Lung (tissue), 12 donors: ENCODE results near the gene BTD. TPM values are rescaled to one million over a fixed set of nuclear protein-coding genes. Genes with fewer than 3 reads are reported as not detected.

ENCODE experiments used
- ATAC-seq: fragments of 200-7000 bp; cut with Tn5 transposase; one replicate; pipeline ENCODE4 v1.9.1; 2020; ENCODE audit warnings: moderate number of reproducible peaks; ENCODE audit not compliant: insufficient read depth, low FRiP score
- DNase-seq, 3 donors: peaks; one replicate each; pipeline ENCODE4 v3.0.0-alpha.2; 2013 to 2017
- H3K27ac ChIP-seq, 2 donors: one replicate each; pipeline ENCODE4 v1.5.1; 2013; ENCODE audit warnings: mild to moderate bottlenecking in 2 of 2, moderate library complexity in 2 of 2, control low read depth in 1 of 2, inconsistent platforms in 1 of 2, low read depth in 1 of 2, low read length in 1 of 2
- H3K27me3 ChIP-seq, 3 donors: one replicate each; pipeline ENCODE4 v1.5.1; 2013; ENCODE audit warnings: low read length in 2 of 3; ENCODE audit not compliant: control insufficient read depth in 3 of 3, insufficient read depth in 3 of 3
- H3K36me3 ChIP-seq, 4 donors: one replicate each; pipeline ENCODE4 v1.5.1; 2013; ENCODE audit warnings: low read length in 4 of 4, mild to moderate bottlenecking in 1 of 4, moderate library complexity in 1 of 4; ENCODE audit not compliant: control insufficient read depth in 4 of 4, insufficient read depth in 4 of 4
- H3K4me1 ChIP-seq, 5 donors: one replicate each; pipeline ENCODE4 v1.5.1; 2013; ENCODE audit warnings: low read length in 5 of 5, mild to moderate bottlenecking in 2 of 5, moderate library complexity in 1 of 5; ENCODE audit not compliant: control insufficient read depth in 5 of 5, insufficient read depth in 5 of 5
- H3K4me3 ChIP-seq: one replicate; pipeline ENCODE4 v1.5.1; 2013; ENCODE audit warnings: mild to moderate bottlenecking, control low read depth, moderate library complexity
- H3K9ac ChIP-seq, 2 donors: one replicate each; pipeline ENCODE4 v1.5.1; 2013; ENCODE audit warnings: low read length in 2 of 2, control low read depth in 1 of 2; ENCODE audit not compliant: insufficient read depth in 1 of 2
- H3K9me3 ChIP-seq, 4 donors: one replicate each; pipeline ENCODE4 v1.5.1; 2013; ENCODE audit warnings: low read length in 3 of 4, mild to moderate bottlenecking in 1 of 4, moderate library complexity in 1 of 4; ENCODE audit not compliant: control insufficient read depth in 4 of 4, insufficient read depth in 3 of 4
- WGBS, 2 donors: extraction: QIAGEN DNeasy Blood & Tissue Kit; methylation state at CpG; one replicate each; pipeline ENCODE4 v1.1.7; 2013; 5-methylcytosine and 5-hydroxymethylcytosine counted together
- polyA plus RNA-seq, 2 donors: library from polyadenylated mRNA; stranded (reverse); fragments of 200-250 nt; gene quantifications; one replicate each; pipeline ENCODE4 v1.2.1, GENCODE V29; 2013
- total RNA-seq, 2 donors: library from RNA; depleted of rRNA in 1 of 2; stranded (reverse); fragments of >200 nt in 1 of 2; gene quantifications; one replicate each; pipeline ENCODE4 v1.2.1, GENCODE V29; 2014 to 2021
- TF ChIP-seq, protein P1 (sequence below): IDR thresholded peaks from 2 replicates; pipeline ENCODE4 v1.5.1; 2012; ENCODE audit warnings: mild to moderate bottlenecking; ENCODE audit errors: control extremely low read depth, extremely low read depth
- donor health status: control.
- donor health status: control.
- donor health status: Bipolar disorder and iron deficiency.
- donor health status: healthy.
- donor health status: DM: yes; HTN: yes; CAD: no.

BTD gene
- total and polyA plus RNA-seq, 4 donors = 14.9 to 35.5 (median 18.7) TPM

DNA sequence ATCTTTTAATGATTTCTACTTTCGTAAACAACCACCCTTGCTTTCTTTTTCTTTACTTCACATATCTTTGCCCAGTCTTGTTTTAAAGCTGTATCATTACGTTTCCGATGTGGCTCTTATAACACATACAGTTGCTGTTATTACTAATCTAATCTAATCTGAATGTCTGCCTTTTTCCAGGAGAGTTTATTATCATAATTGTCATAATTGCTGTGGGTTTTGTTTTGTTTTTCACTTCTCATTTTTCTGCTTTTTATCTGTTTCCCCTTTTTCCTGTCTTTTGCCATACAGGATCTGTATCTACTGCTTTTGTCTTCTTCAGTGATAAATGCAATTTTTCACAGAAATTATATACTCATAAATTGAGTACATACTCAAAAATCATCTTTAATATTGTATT, 25.1 kb upstream of the BTD start:
- ATAC-seq = no peak
- H3K36me3 ChIP-seq = peaks cover 5 to 16% (median 9%) of the 10 kb centered on the region in 4 donors
- H3K9me3 ChIP-seq = no peaks in the 10 kb centered on the region

GRCh38 chr3:15578289-15578867, 23.2 kb upstream of the BTD start:
- H3K27me3 ChIP-seq = no peaks in the 10 kb centered on the region
- WGBS, 2 donors = 47 to 56% methylated on average over 3 of the region's 3 CpGs
- H3K4me1 ChIP-seq = no peaks in the 10 kb centered on the region
- H3K9ac ChIP-seq = no peak overlapping the region
- H3K9me3 ChIP-seq = no peaks in the 10 kb centered on the region
- no peak overlapping the region for H3K27ac ChIP-seq
- ATAC-seq (no peak), DNase-seq (no peak)
- H3K4me3 ChIP-seq = no peak overlapping the region
- peaks cover 4 to 16% (median 12%) of the 10 kb centered on the region in 4 donors for H3K36me3 ChIP-seq
- TF ChIP-seq, protein P1, sequence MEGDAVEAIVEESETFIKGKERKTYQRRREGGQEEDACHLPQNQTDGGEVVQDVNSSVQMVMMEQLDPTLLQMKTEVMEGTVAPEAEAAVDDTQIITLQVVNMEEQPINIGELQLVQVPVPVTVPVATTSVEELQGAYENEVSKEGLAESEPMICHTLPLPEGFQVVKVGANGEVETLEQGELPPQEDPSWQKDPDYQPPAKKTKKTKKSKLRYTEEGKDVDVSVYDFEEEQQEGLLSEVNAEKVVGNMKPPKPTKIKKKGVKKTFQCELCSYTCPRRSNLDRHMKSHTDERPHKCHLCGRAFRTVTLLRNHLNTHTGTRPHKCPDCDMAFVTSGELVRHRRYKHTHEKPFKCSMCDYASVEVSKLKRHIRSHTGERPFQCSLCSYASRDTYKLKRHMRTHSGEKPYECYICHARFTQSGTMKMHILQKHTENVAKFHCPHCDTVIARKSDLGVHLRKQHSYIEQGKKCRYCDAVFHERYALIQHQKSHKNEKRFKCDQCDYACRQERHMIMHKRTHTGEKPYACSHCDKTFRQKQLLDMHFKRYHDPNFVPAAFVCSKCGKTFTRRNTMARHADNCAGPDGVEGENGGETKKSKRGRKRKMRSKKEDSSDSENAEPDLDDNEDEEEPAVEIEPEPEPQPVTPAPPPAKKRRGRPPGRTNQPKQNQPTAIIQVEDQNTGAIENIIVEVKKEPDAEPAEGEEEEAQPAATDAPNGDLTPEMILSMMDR = no peak

More for the DNA sequence above, 25.1 kb upstream of the BTD start:
- TF ChIP-seq, protein P1 = no peak
- H3K27me3 ChIP-seq = no peaks in the 10 kb centered on the region
- DNase-seq = no peak
- H3K4me1 ChIP-seq = no peaks in the 10 kb centered on the region
- WGBS, 2 donors = 62 to 86% methylated on average over 3 of the region's 3 CpGs
- no peak overlapping the region for H3K4me3 ChIP-seq
- H3K27ac ChIP-seq = no peak overlapping the region
- no peak overlapping the region for H3K9ac ChIP-seq

- no peak overlapping the region for H3K4me3 ChIP-seq
- H3K27ac ChIP-seq = no peak overlapping the region
- H3K9ac ChIP-seq = no peak overlapping the region
- H3K9me3 ChIP-seq = no peaks in the 10 kb centered on the region
- H3K36me3 ChIP-seq = peaks cover 4 to 16% (median 12%) of the 10 kb centered on the region in 4 donors
- 83 to 84% methylated on average over 2 of the region's 2 CpGs for WGBS, 2 donors
- ATAC-seq (no peak), DNase-seq (no peak)
- no peaks in the 10 kb centered on the region for H3K4me1 ChIP-seq
- no peaks in the 10 kb centered on the region for H3K27me3 ChIP-seq
- TF ChIP-seq, protein P1 = no peak
Measured at GRCh38 chr3:15579051-15579450, 22.5 kb upstream of the BTD start.
